ENCODE results near the gene TPM1. TPM values are rescaled to one million over a fixed set of nuclear protein-coding genes. Genes with fewer than 3 reads are reported as not detected.
"Not testable (repeated sequence)": the region's sequence is repeated elsewhere in the genome, so short reads cannot be mapped to it uniquely, and the experiment has no call there.

TPM1 gene
- total RNA-seq: 100 to 1,000 TPM in 3 of 4 donors, 10 to 100 TPM in 1; 85.4 to 182 (median 127) TPM

- peak within 1 kb of the TSS; percentile 97 for H3K4me3 ChIP-seq
- H3K27ac ChIP-seq: peak within 1 kb of the TSS; percentile 81
- WGBS: 4% methylated on average over 77 of the region's 84 CpGs
- no peaks in the 10 kb centered on the region for H3K9me3 ChIP-seq
- DNase-seq (ENCODE audit: low spot score in 2 of 2): peak; percentile 86 to 87
- peaks cover 51% of the 10 kb centered on the region for H3K4me1 ChIP-seq
- peaks cover 45% of the 10 kb centered on the region for H3K27me3 ChIP-seq
- H3K36me3 ChIP-seq: no peaks in the 10 kb centered on the region
- TF ChIP-seq EP300 (IDR thresholded peaks at IDR 0.05) (no peak), POLR2A (IDR thresholded peaks at IDR 0.05) (no peak), CTCF (IDR thresholded peaks at IDR 0.05) (no peak), POLR2AphosphoS5 (IDR thresholded peaks at IDR 0.05) (peak in 1 of 3 donors; percentile 6)
Observed at GRCh38 chr15:63041974-63042876, at the start of gene TPM1. TPM1 (plus strand) TSS chr15:63042747; CDS start chr15:63042830, 83 bp downstream.

- Histone ChIP-seq H3K4me1 (no peaks in the 10 kb centered on the region), H3K27ac (no peak overlapping the region), H3K9me3 (no peaks in the 10 kb centered on the region), H3K36me3 (no peaks in the 10 kb centered on the region), H3K27me3 (no peaks in the 10 kb centered on the region), H3K4me3 (no peak overlapping the region)
- WGBS: 94% methylated on average over 7 of the region's 7 CpGs
- no peak for DNase-seq (ENCODE audit: low spot score in 2 of 2)
- no peak for TF ChIP-seq EP300 (IDR thresholded peaks at IDR 0.05)
- no peak for TF ChIP-seq POLR2A (IDR thresholded peaks at IDR 0.05)
- TF ChIP-seq CTCF (IDR thresholded peaks at IDR 0.05): no peak
- TF ChIP-seq POLR2AphosphoS5 (IDR thresholded peaks at IDR 0.05): no peak
Observed at GRCh38 chr15:62993066-62993465, 49.5 kb upstream of the TPM1 start.

- not testable (repeated sequence) for H3K4me3 ChIP-seq; H3K27me3 ChIP-seq; DNase-seq (ENCODE audit: low spot score in 2 of 2); H3K36me3 ChIP-seq; H3K4me1 ChIP-seq; H3K27ac ChIP-seq; H3K9me3 ChIP-seq
- 95% methylated on average over 4 of the region's 4 CpGs for WGBS
Observed at GRCh38 chr15:62993632-62994031, 48.9 kb upstream of the TPM1 start.

- no peaks in the 10 kb centered on the region for H3K4me1 ChIP-seq
- H3K4me3 ChIP-seq: no peak overlapping the region
- H3K27me3 ChIP-seq: no peaks in the 10 kb centered on the region
- 94% methylated on average over 4 of the region's 4 CpGs for WGBS
- no peak overlapping the region for H3K27ac ChIP-seq
- H3K36me3 ChIP-seq: no peaks in the 10 kb centered on the region
- no peaks in the 10 kb centered on the region for H3K9me3 ChIP-seq
- no peak for DNase-seq (ENCODE audit: low spot score in 2 of 2)
- no peak for TF ChIP-seq EP300 (IDR thresholded peaks at IDR 0.05)
- TF ChIP-seq POLR2AphosphoS5 (IDR thresholded peaks at IDR 0.05): no peak
Observed at GRCh38 chr15:62994439-62994838, 48.1 kb upstream of the TPM1 start.

- Histone ChIP-seq H3K27ac (no peak overlapping the region), H3K36me3 (no peaks in the 10 kb centered on the region), H3K4me3 (no peak overlapping the region), H3K4me1 (no peaks in the 10 kb centered on the region), H3K27me3 (no peaks in the 10 kb centered on the region), H3K9me3 (no peaks in the 10 kb centered on the region)
- DNase-seq (ENCODE audit: low spot score in 2 of 2): no peak
- no peak for TF ChIP-seq CTCF (IDR thresholded peaks at IDR 0.05)
- TF ChIP-seq POLR2A (IDR thresholded peaks at IDR 0.05): no peak
- TF ChIP-seq POLR2AphosphoS5 (IDR thresholded peaks at IDR 0.05): no peak
- TF ChIP-seq EP300 (IDR thresholded peaks at IDR 0.05): no peak
- 60% methylated on average over 3 of the region's 3 CpGs for WGBS
Observed at GRCh38 chr15:62994975-62995681, 47.4 kb upstream of the TPM1 start.

- no peak overlapping the region for H3K27ac ChIP-seq
- H3K27me3 ChIP-seq: no peaks in the 10 kb centered on the region
- WGBS: 82% methylated on average over 3 of the region's 3 CpGs
- no peak for DNase-seq (ENCODE audit: low spot score in 2 of 2)
- no peaks in the 10 kb centered on the region for H3K4me1 ChIP-seq
- H3K36me3 ChIP-seq: no peaks in the 10 kb centered on the region
- TF ChIP-seq EP300 (IDR thresholded peaks at IDR 0.05) (no peak), POLR2A (IDR thresholded peaks at IDR 0.05) (no peak)
- H3K9me3 ChIP-seq: no peaks in the 10 kb centered on the region
- no peak overlapping the region for H3K4me3 ChIP-seq
Observed at GRCh38 chr15:62997441-62997840, 45.1 kb upstream of the TPM1 start.

Data from suprapubic skin (tissue), 4 donors.